RPMI7951 (cell line): ENCODE data around the gene GGT7. TPM values are rescaled to one million over a fixed set of nuclear protein-coding genes. Genes with fewer than 3 reads are reported as not detected.
"Not testable (repeated sequence)": the region's sequence is repeated elsewhere in the genome, so short reads cannot be mapped to it uniquely, and the experiment has no call there.

Experiments used
- DNase-seq: peaks from one replicate; pipeline ENCODE4 v3.0.0-alpha.2; 2012; ENCODE audit warnings: low read depth
- total RNA-seq: library from RNA; depleted of rRNA; stranded (reverse); fragments of >200 nt; shearing (Covaris generic); gene quantifications from 2 replicates; pipeline ENCODE4 v1.2.3, GENCODE V29; 2014

Gene GGT7
- total RNA-seq, 1 experiment from 2014 or later, result 4.1 TPM

DNA sequence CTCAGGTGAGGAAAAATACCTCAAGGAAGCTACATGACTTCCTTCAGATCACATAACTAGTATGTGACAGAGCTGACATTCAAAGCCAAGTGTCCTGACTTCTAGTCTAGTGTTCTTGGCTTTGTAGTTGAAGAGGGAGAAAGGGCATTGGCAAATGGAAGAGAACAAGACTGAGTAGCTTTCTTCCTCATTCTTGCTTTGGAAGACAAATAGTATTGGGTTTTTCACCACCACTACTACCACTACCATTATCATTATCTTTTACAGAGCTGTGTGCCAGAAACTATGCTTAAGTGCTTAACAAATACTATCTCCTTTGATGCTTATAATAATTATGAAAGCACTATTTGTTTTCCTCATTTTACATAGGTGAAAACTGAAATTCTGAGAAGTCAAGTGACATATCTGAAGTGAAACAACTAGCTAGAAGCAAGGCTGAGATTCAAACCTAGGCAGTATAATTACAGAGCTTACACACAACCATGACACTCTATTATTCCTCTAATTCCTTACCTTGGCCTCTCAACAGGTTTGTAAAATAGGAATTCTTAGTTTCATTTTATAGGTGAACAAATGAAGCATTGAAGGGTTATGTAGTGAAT is 10.5 kb upstream of the GGT7 start:
- no peak for DNase-seq

DNA sequence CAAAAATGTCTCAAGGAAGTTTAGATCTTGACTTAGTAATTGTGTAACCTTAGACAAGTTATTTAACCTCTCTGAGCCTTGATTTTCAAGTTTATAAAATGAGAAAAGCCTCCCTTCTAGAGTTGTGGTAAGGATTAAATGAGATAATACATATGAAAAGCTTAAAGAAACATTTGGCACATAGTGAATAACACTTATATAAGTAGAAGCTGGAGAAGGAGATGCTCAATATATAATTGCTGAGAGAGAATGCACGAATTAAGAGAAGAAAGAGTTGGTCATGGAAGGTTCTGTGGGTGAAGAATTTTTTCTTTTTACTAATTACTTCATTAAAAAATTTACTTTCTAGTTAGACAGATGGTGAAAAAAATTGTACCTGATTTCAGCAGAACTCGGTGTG is 9.0 kb upstream of the GGT7 start:
- no peak for DNase-seq

DNA sequence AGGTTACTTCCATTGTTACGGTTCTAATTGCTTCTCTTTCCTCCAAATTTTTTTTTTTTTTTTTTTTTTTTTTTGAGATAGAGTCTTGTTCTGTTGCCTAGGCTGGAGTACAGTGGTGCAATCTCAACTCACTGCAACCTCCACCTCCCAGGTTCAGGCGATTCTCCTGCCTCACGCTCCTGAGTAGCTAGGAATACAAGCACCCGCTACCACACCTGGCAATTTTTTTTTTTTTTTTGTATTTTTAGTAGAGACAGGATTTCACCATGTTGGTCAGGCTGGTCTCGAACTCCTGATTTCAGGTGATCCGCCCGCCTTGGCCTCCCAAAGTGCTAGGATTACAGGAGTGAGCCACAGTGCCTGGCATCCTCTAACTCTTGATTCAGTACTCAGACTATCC is 8.3 kb upstream of the GGT7 start:
- not testable (repeated sequence) for DNase-seq

DNA sequence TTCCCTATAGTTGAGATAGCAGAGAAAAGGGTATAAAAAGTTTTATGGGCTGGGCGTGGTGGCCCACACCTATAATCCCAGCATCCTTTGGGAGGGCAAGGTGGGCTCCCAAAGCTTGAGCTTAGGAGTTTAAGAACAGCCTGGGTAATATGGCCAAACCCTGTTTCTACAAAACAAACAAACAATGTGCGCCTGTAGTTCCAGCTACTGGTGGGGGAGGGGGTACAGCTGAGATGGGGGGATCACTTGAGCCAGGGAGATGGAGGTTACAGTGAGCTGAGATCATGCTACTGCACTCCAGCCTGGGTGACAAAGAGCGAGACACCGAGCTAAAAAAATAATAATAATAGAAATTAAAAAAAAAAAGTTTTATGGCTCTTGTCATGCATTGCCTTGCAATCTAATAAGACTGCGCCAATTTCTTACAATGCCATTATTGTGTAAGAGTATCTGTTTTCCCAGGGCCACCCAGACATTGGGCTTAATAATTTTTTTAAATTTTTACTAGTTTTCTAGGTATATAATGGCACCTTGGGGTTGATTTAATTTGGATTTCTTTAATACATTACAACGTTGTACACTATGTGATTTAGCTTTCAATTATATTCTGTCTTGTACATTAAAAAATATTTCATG is 7.7 kb upstream of the GGT7 start:
- no peak for DNase-seq

DNA sequence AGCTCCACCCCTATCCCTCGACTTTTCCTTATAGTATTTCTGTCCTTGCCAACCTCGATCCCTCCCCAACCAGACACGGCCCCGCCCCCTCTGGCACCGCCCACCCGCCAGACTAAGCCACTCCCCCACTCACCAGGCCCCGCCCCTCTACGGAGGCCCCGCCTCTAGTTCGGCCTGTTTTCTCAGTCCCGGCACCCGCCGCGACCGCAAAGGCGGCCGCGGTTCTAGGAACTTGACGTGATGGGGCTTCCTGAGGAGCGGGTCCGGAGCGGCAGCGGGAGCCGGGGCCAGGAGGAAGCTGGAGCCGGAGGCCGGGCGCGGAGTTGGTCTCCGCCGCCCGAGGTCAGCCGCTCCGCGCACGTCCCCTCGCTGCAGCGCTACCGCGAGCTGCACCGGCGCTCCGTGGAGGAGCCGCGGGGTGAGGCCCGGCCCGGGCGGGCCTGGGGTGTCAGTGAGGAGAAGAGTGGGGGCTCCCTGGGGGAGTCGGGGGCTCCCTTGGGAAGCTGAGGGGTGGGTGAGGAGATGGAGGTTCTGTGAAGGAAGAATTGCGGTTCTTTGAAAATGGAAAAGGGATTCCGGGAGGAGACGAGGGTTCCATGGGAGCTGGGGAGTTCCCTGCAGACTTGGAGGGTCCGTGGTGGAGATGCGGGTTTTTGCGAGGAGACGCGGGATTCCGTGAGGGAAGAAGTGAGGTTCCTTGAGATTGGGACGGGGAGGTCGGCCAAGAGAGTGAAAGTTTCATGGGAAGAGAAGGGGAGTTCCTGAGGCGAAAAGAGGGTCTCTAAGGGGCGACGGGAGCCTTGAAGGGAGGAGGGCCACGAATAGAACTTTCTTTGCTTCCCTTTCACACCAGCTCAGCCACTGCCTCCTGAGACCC is 4.0 kb upstream of the GGT7 start, which contains the start of gene ACSS2:
ACSS2 (plus strand) TSS at position 207 of the 877 bp plus-strand sequence; CDS start at position 241, 34 bp downstream.
- no peak for DNase-seq

DNA sequence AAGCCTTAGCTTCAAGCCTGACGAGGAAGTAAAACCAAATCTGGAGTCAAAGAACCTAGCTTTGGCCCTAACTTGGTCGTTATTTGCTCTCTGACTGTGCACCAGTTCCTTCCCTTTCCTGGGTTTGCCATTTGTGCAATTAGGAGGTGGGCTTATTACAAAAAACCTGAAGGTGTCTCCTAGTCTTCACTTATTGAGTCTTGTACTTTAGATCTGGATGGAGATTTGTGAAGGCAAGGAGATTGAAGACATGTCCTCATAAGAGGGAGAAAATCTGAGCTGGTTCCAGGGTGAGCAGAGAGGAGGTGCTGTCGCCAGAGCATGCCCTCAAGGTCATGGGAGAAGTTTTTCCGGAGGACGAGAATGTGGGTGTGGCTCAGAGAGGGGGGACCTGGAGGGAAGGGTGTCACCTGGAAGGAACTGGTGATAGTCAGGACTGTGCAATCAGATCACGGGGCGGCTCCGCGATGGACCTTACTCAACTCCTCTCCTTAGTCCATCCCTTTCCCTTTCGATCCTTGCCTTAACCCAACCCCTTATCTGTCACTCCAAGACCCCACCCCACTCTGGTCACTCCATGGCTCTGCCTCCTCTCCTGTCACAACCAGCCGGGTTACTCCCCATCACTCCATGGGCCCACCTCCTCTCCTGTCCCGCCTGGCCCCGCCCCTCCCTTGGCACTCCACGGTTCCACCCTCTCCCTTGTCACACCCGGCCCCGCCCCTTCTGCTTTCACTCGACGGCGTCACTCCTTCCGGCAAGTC is 3.2 kb upstream of the GGT7 start:
- peak; percentile 99 for DNase-seq

DNA sequence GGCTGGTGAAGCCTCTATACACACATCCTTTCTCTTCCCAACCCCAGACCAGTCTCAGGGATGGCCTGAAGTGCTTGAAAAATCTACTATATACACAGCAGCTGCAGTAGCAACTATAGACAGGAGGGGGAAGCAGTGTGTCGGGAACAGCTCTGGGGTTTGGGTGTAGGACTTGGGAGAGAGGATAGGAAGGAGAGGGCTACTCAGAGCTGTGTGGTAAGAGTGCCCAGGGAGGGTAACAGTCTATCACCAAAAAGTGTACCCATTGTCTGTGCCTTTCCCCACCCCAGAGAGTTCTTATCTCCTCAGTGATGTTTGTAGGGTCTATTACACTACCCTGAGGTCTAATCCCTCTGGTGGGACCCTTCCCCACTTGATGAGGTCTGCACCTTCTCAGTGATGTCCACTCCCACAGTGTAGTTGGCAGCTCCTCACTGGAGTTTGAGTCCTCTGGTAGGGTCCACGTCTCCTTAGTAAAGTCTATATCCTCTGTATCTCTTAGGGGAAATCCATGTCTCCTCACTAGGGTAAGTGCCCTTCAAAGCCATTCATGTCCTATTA is 1.5 kb upstream of the GGT7 start:
- peak; percentile 89 for DNase-seq

DNA sequence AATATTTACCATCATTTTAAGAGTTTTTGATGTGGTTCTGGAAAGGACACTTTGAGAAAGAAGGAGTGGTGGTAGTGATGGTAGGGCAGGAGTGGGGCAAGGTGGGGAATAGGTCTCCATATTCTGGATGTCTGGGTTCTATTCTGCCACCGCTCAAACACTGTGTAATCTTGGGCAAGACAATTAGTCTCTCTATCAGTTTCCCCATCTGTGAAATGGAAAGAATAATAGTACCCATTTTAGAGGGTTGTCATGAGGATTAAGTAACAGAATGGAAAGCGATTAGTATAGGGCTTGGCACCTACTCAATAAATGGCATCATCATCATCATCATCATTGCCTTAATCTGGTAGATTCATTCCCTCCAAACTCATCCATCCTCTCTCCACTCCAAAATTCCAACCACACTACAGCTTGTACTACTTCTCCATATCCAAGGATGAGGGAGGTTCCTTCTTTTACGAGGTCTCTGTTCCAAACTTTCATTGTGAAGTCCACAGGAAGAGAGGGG is 982 bp upstream of the GGT7 start:
- no peak for DNase-seq

DNA sequence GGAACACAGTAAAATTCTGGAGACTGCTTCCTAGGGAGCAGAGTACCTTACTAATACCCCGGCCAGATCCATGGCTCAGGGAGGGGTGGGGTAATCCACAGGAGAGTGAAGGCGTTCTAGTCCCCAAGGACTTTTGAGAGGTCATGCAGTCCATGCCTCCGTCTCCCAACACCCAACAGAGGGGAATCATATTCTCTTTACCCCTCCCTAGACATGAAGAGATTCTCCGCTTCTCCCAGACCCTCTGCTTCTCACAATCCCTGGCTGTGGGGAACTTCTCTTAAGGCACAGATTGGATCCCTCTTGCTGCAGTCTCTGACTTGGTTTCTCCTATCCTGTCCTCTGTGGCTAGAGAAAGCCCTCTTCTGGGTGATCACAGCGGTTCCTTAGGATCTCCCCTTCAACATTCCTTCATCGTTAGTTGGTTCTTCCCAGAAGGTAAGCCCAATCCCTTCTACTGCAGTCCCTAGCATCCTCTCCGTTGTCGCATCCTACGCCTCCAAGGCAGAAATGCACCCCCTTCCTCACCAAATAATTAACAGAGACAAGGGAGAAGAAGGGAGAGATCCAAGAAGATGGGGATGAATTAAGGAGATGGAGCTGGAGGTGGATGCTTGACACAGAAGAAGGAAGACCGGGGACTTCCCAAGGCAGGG is 562 bp downstream of the GGT7 start:
- DNase-seq, result peak; percentile 6

DNA sequence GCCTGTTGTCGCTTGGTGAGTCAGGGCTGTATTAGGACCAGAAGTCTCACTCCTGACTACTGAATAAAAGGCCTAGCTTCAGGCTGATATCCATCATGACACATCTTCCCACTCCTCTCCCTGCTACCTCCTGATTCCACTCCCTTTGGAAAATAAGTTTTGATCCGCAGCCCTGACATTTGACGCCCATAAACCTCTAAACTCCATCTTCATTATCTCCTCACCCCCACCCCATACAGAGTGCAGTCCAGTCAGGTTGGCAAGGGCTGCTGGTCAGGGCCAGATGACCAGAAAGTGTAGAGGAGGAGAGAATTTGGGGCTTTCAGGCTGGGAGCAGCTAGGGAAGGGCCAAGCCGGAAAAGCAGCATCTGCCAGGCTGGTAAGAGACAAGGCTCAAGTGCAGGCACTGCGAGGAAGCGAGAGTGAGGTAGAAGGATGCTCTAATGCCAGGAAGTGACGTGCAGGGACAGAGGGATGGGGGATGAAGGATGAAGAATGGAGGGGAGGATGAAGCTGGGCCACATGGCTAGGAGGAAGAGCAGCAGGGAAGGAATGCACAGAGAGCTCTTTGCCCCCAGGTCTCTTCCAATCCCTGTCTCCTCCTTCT is 1.2 kb downstream of the GGT7 start:
- DNase-seq, result no peak

DNA sequence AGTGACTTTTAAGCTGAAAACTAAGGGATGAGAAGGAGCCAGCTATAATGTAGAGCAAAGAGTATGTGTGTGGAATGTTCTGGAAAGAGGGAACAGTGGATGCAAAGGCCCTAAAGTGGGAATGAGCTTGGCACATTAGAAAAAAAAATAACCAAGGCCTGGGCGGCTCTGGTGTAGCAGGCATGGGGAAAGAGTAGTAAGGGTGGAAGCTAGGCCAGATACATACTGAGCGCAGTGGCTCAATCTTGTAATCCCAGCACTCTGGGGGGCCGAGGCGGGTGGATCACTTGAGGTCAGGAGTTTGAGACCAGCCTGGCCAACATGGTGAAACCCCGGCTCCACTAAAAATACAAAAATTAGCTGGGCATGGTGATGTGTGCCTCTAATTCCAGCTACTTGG is 8.4 kb downstream of the GGT7 start:
- no peak for DNase-seq

DNA sequence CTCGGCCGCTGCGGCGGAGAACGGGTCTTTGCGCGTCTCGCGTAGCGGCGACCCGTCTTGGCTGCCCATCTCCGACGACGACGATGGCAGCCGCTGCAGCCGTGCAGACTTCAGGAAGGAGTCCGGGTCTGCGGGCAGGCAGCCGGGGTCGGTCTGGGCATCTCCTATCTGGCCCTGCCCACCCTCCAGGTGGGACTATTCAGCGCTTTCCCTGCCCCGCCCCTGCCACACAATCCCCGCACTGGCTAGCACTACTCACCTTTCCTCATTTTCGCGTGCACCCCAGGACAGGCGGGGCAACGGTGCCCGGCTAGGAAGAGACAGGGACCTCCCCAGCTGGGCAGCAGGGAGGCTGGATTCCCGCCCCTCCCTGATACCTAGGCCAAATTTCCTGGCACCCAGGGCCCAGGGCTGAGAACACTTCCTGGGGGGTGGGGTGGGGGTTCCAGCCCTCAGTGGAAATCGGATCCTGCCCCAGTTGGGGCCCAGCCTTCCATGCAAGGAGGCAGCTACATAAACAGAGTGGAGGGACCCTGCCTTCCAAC is 9.2 kb downstream of the GGT7 start:
- DNase-seq, result no peak

DNA sequence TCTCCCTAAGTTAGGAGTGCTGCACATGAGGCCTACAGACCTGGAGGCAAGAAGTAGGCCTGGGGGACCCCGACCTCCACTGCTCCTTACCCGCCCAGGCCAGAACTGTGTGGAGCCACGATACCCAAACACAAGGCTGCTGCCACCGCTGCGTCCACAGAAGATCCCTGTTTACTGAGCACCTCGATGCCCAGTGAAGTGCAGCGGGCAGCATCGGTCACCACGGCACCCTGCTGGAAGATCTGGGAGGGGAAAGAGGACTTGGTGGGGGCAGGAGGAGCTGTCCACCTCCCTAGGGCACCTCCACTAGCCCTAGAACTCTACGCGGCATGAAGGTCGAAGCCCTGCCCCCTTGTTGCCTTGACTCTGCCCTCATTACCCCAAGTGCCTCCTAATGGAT is 9.9 kb downstream of the GGT7 start:
- DNase-seq, result no peak

DNA sequence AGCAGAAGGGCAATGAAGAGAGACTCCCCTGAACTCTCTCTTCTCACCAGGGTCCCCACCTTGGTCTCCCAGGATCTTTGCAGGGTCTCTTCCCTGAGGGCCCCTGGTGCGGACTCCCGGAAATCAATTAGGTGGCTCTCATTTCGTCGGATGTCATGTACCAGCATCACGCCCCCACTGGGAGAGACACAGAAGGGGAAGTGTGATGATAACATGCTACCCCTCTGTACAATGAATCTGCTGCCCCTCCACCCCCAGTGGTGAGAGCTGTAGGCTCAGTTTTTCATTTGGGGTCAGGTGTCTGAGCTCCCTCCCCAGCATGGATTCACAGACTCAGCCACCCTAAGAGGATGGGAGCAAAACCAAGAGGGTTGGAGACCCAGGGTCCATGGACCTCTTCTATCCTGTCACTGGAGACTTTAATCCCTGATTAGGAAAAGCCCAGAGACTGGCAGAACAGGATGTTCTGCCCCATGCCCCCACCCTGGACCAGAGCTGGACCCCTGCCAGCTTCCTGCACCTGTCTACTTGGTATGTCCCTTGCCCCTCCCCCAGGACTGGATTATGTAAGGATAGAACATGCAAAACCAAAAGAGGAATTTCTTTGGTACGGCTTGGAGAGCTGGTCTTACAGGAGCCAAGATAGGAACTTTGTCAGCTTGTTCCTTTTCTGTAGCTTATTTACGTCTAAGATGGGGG is 11.1 kb downstream of the GGT7 start:
- DNase-seq, result no peak

DNA sequence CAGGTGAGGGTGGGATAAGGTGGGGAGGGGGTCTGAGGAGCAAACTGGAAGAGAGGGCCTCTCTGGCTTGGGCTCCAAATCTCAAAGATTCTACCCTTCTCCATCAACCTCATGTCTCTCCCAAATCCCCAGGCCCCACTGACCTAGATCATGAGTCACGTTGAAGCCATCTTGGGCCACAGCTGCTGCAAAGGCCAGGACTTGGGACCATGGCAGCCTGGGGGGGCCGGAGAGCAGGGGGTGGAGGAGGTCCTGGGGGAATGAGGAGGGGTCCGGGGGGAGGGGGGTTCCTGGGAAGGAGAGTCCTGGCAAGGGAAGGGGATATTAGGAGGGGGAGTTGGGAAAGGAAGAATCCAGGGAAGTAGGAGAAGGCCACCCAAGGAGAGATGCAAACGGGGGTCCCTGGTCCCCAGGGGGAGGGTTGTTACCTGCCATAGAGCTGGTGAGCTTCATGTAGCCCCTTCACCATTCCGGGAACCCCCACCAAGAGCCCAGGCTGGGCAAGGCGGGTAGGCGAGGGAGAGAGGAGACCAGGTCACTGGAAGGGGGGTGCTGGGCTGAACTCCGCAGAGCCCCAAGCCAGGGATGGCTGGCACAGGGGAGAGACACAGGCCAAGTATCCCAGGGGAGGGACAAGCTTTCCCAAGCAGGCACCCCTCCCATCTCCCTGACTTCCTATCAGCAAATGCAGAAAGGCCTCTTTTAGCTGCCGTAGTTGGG is 12.7 kb downstream of the GGT7 start:
- no peak for DNase-seq

DNA sequence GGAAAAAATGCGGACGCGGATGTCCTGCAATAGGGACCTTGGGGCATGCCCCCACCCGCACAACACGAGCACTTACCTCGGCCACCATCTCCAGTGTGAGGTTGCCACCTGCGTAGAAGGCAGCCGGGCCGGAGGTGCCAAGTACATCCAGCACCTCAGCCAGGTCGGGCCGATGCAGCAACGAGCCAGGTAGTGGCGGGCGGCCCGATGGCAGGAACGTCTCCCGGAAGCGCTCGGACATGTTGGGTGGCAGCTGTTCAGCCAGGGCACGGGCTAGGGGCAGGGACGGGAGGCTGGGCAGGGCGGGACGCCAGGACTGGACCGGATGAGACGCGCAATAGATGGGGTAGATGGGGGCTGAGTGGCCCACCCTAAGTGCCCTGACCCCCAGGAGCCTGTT is 13.3 kb downstream of the GGT7 start:
- no peak for DNase-seq

DNA sequence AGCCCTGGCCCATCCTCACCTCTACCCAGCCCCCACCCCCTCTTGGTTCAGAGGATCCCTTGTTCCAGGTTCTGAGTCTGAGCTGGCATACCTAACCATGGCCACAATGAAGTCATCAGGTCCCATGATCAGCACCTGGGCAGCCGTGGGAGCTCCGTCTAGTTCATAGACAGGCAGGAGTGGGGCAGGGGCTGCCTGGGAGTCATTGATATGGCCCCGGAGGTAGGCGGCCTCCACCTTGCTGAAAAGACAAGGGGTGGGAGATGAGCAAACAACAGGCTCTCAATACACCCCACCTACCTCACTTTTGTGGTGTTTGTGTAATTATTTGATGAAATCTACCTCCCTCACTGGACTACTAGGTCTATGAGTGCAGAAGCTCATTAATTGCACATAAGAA is 20.4 kb downstream of the GGT7 start:
- DNase-seq, result no peak

DNA sequence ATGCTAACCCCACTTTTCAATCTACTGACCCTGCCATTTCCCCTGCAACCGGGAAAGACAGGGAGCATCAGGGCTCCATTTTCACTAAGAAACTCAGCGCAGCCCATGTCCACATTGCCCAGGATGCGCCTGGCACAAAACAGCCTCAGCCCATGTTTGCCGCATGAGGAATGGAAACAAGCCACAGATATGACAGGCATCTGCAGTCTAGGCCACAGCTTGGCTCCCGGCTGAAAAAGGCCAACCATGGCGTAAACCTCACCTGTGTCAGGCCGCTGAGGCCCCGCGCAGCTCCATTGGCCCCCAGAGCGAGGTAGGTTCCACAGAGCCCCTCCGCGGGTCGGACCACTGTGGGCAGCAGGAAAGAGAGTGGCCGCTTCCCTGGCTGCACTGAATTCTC is 21.7 kb downstream of the GGT7 start:
- no peak for DNase-seq

DNA sequence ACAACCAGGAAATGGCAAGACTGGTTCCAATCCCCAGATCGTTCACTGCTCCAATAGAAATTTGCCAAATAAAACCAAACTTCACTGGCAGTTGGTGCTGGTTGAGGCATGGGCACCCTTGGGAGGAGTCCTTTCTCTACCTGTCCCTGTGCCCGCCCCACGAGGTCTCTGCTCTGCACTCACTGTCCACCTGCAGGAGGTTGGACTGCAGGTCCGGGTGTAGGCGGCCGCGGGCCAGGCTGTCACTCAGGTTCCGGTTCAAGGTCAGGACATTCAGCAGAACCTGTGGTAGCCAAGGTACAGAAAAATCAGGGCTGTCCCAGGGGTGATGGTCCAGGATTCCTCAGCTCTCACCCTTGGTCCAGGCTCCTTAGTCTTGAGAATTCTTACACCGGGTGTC is 22.9 kb downstream of the GGT7 start:
- DNase-seq, result no peak
